GM06990 (cell line): ENCODE results near the gene FAR2.

Experiments
- DNase-seq: peaks from one replicate; pipeline ENCODE4 v3.0.0-alpha.2; 2011; ENCODE audit not compliant: insufficient read length; ENCODE audit errors: extremely low read depth
- H3K27me3 ChIP-seq: replicated peaks from 2 replicates; pipeline ENCODE4 v1.6.0; 2011; ENCODE audit warnings: low read length; ENCODE audit not compliant: control insufficient read depth, insufficient read depth
- H3K36me3 ChIP-seq: 2 replicates; pipeline ENCODE4 v1.5.1; 2011; ENCODE audit warnings: low read length; ENCODE audit not compliant: control insufficient read depth, insufficient read depth
- H3K4me3 ChIP-seq: replicated peaks from 2 replicates; pipeline ENCODE4 v1.5.1; 2011; ENCODE audit warnings: low read depth, mild to moderate bottlenecking, control low read depth, low read length
- TF ChIP-seq, protein P1 (sequence below): IDR thresholded peaks from 2 replicates; pipeline ENCODE4 v1.5.1; 2011; ENCODE audit warnings: low read length, control low read depth, mild to moderate bottlenecking, inconsistent platforms; ENCODE audit not compliant: insufficient read depth, poor library complexity, severe bottlenecking

Gene FAR2

DNA sequence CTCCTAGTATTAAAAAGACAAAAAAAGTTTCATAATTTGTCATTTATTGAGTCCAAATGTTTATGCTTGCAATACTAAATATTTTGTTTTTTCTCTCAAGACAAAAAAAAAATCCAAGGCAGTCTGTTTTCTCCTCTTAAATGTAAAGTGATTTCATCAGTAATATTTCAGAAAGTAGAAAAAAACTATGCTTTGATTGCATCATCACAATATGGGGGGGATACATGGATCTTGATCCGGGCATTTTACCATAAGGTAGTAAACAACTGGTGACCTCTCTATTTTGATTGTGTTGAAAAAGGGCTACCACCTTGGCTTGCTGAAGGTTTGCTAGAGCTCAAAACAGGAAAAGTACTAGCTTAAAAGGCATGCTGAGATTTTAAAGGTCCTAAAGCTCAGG lies 188.2 kb downstream of the FAR2 start:
- no peak overlapping the region for H3K4me3 ChIP-seq
- H3K36me3 ChIP-seq, result no peaks in the 10 kb centered on the region; the same call in 1 of the 2 replicates
- no peak for DNase-seq
- TF ChIP-seq, protein P1, sequence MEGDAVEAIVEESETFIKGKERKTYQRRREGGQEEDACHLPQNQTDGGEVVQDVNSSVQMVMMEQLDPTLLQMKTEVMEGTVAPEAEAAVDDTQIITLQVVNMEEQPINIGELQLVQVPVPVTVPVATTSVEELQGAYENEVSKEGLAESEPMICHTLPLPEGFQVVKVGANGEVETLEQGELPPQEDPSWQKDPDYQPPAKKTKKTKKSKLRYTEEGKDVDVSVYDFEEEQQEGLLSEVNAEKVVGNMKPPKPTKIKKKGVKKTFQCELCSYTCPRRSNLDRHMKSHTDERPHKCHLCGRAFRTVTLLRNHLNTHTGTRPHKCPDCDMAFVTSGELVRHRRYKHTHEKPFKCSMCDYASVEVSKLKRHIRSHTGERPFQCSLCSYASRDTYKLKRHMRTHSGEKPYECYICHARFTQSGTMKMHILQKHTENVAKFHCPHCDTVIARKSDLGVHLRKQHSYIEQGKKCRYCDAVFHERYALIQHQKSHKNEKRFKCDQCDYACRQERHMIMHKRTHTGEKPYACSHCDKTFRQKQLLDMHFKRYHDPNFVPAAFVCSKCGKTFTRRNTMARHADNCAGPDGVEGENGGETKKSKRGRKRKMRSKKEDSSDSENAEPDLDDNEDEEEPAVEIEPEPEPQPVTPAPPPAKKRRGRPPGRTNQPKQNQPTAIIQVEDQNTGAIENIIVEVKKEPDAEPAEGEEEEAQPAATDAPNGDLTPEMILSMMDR, result no peak
- H3K27me3 ChIP-seq, result no peaks in the 10 kb centered on the region

DNA sequence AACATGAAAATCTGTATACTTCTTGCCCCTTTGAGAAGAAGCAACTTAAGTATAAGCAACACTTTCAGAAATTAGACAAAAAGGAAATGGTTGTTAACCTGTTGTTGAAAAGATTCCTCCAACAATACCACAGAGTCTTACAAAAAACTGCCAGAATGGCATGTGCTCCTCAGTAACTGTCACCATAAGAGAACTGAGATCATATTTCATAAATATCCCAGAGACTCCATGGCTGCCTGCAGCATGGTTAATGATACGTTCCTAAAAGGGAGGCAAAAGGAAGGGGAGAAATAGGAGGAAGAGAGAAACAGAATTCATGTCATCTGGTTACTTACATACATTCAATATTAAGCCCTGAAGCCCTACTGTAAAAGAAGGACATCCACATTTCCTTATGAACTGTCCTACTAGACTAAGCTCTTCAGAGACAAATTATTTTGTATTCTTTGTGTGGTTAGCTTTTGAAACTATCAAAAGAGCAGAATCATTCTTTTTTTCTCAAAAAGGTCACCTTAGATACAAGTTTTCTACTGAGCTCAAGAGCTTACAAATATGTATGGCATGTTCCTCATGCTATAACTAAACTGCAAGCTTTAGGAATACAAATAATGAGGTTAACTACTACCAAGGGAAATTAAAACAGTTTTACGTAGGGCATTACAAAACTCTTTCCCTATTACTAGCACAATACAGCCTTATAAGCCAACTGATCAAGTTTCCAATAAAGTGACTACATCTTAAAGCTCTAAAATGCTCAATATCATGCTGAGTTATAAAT lies 194.1 kb downstream of the FAR2 start:
- H3K27me3 ChIP-seq, result no peaks in the 10 kb centered on the region
- peaks cover 2% of the 10 kb centered on the region for H3K36me3 ChIP-seq
- H3K4me3 ChIP-seq, result no peak overlapping the region
- TF ChIP-seq, protein P1, result no peak
- DNase-seq, result no peak

DNA sequence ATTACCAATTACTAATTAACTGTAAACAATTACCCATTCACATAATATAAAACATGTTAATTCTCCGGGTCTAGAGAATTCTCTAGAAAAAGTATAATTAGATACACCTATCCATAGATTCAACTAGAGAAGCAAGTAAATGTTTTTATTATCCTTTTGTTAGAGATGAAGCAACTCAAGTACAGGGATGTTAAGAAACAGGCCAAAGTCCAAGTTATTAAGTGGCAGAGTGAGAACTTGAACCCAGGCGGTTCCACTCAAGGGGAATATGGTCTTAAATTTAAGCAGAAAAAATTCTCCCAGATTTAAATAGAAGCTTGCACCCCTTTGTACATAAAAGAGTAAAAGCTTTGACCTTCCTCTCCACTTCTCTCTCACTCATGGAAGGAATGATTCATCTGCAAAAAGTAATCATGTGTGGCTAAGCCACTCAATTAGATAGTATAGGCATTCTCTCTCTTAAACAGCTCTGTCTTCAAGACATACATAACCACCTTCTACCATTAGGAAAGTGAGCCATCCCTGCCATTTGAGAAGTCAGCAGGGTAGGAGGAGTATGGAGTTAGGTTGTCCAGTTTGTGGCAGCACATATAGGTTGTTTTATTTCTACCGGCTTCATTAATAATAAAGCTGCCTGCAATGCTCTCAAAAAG lies 197.8 kb downstream of the FAR2 start:
- H3K4me3 ChIP-seq, result no peak overlapping the region
- TF ChIP-seq, protein P1, result no peak
- H3K27me3 ChIP-seq, result no peaks in the 10 kb centered on the region
- H3K36me3 ChIP-seq, result peaks cover 2% of the 10 kb centered on the region
- no peak for DNase-seq

DNA sequence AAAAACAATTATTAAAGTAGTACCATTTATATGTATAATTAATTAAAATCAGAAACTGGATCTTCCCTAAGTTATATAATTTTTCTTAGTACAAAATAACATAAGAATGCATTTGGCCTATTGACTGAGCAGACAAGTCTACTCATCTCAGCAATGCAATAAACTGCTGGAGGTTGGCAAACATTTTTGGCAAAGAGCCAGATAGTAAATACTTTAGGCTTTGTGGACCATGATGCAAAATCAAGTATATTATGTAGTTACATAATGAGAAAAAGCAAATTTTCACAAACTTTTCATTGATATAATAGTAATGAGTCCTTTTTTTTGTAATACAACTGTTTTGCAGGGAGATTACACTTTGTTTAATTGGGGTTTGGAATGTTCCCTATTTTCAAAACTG lies 201.0 kb downstream of the FAR2 start:
- TF ChIP-seq, protein P1, result no peak
- no peaks in the 10 kb centered on the region; the same call in none of the 2 replicates for H3K36me3 ChIP-seq
- DNase-seq, result no peak

DNA sequence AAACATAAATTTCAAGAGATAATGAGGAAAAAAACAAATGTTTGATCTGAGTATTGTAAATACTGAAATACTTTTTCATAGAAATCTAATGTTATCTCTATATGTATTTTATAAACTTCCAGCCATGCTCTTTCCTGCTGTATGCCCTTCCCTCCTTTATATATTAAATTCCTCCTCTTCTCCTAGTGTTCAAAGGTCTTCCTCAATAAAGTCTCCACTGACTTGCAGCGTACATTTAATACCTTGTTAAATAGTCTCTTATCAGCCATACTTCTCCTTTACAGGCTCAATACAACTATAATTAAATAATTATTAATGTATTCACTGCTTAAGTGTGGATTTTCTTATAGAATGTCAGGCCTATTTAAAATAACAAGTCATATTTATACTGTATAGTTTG lies 205.9 kb downstream of the FAR2 start:
- TF ChIP-seq, protein P1, result no peak
- Histone ChIP-seq H3K4me3 (no peak overlapping the region), H3K27me3 (no peaks in the 10 kb centered on the region), H3K36me3 (no peaks in the 10 kb centered on the region; the same call in 1 of the 2 replicates)
- no peak for DNase-seq

More for the DNA sequence above, 201.0 kb downstream of the FAR2 start:
- Histone ChIP-seq H3K4me3 (no peak overlapping the region), H3K27me3 (no peaks in the 10 kb centered on the region)
